Measurements from ENCODE around the gene C9orf78. TPM values are rescaled to one million over a fixed set of nuclear protein-coding genes. Genes with fewer than 3 reads are reported as not detected.

Gene C9orf78
- total RNA-seq, 2 donors from 2014 or later: 63.7 to 76.8 TPM

DNA sequence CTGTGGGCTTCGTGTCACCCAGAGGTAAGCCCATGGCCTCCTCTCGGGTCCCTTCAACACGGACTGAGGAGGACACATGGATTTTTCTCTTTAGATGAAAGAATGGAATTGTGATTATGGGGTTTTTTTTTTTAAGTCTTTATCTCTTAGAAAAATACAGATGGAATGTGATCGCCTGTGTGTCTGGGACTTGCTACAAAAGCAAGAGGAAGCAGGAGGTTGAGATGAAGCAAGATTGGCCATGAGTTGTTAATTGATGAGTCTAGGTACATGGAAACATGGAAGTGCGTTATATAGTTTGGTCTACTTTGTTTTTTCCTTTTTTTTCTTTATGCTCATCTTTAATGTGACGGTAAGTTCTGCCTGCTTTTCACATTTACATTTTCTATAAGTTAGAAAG, 14.8 kb upstream of the C9orf78 start:
- H3K36me3 ChIP-seq: no peaks in the 10 kb centered on the region
- peak overlapping the region in 1 of 2 donors; percentile 64 for H3K27ac ChIP-seq

DNA sequence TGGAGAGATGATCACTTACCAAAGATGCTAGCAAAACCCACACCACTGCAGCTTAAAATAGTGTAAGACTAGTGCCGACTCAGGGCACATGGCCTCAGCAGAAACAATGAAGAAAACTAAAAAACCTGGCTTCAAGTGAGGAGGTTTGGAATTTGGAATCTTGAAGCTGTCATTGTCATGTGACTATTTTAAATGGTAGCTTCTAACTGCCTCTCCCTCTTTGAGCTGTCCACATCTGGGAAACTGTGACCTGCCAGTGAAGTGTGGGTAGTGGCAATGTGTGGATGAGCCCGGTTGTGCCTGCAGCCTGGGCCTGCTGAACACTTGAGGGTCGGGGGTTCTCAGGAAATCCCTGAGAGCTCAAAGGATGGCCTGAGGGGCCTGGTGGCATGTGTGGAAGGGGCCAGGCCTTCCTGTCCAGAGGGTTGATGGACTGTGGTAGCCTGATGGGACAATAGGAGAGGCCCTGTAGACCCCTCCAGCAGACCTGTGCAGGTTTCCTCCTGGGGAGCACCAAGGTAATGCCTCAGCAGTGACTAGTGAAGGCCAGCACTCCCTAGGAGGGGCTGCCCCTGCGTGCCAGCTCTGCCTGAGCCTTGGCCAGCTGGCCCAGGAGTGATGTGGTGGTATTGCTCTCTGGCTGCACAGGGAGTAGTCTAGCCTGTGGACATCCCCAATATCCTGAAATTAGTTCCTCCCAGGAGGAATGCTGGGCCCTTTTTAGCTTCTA, 13.8 kb upstream of the C9orf78 start:
- H3K4me1 ChIP-seq (replicated peaks): no peaks in the 10 kb centered on the region

More for the DNA sequence above, 14.8 kb upstream of the C9orf78 start:
- TF ChIP-seq POLR2A (IDR thresholded peaks at IDR 0.05) (no peak), POLR2AphosphoS5 (IDR thresholded peaks at IDR 0.05) (no peak)
- TF ChIP-seq, protein P1, sequence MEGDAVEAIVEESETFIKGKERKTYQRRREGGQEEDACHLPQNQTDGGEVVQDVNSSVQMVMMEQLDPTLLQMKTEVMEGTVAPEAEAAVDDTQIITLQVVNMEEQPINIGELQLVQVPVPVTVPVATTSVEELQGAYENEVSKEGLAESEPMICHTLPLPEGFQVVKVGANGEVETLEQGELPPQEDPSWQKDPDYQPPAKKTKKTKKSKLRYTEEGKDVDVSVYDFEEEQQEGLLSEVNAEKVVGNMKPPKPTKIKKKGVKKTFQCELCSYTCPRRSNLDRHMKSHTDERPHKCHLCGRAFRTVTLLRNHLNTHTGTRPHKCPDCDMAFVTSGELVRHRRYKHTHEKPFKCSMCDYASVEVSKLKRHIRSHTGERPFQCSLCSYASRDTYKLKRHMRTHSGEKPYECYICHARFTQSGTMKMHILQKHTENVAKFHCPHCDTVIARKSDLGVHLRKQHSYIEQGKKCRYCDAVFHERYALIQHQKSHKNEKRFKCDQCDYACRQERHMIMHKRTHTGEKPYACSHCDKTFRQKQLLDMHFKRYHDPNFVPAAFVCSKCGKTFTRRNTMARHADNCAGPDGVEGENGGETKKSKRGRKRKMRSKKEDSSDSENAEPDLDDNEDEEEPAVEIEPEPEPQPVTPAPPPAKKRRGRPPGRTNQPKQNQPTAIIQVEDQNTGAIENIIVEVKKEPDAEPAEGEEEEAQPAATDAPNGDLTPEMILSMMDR (IDR thresholded peaks at IDR 0.05): no peak
- intact Hi-C loops (cut with DNase I): no loop called here
- Histone ChIP-seq H3K27me3 (replicated peaks; ENCODE audit: insufficient read depth) (no peaks in the 10 kb centered on the region), H3K9me3 (no peaks in the 10 kb centered on the region), H3K4me3 (no peak overlapping the region), H3K4me1 (replicated peaks) (no peaks in the 10 kb centered on the region)
- WGBS: 87% methylated on average over 6 of the region's 6 CpGs
- DNase-seq (ENCODE audit: low spot score): no peak

DNA sequence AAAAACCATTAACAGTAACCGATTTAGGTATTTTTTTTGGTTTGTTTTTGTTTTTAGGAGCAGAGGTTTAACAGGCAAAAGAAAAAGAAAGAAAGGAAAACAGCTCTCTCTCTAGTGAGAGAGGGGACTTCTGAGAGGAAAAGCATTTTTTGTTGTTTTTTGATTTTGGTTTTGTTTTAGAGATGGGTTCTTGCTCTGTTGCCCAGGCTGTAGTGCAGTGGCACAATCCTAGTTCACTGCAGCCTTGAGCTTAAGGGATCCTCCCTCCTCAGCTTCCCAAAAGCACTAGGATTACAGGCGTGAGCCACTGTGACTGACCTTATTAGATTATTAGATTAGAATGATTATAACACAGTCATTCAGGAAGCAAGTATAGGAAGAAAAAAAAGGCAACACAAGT, 10.3 kb upstream of the C9orf78 start:
- intact Hi-C loops (cut with DNase I): no loop called here
- 63% methylated on average over 2 of the region's 2 CpGs for WGBS
- Histone ChIP-seq H3K4me1 (replicated peaks) (no peaks in the 10 kb centered on the region), H3K27ac (no peak overlapping the region), H3K27me3 (replicated peaks; ENCODE audit: insufficient read depth) (no peaks in the 10 kb centered on the region), H3K9me3 (no peaks in the 10 kb centered on the region), H3K36me3 (no peaks in the 10 kb centered on the region), H3K4me3 (no peak overlapping the region)
- no peak for DNase-seq (ENCODE audit: low spot score)
- TF ChIP-seq POLR2A (IDR thresholded peaks at IDR 0.05) (no peak), POLR2AphosphoS5 (IDR thresholded peaks at IDR 0.05) (no peak)
- TF ChIP-seq, protein P1 (IDR thresholded peaks at IDR 0.05): no peak

More for the DNA sequence above, 13.8 kb upstream of the C9orf78 start:
- 66% methylated on average over 4 of the region's 4 CpGs for WGBS
- Histone ChIP-seq H3K9me3 (no peaks in the 10 kb centered on the region), H3K27me3 (replicated peaks; ENCODE audit: insufficient read depth) (no peaks in the 10 kb centered on the region), H3K4me3 (no peak overlapping the region), H3K27ac (no peak overlapping the region), H3K36me3 (no peaks in the 10 kb centered on the region)
- no peak for DNase-seq (ENCODE audit: low spot score)
- intact Hi-C loops (cut with DNase I): no loop called here
- TF ChIP-seq, protein P1 (IDR thresholded peaks at IDR 0.05): no peak
- TF ChIP-seq POLR2AphosphoS5 (IDR thresholded peaks at IDR 0.05) (no peak), POLR2A (IDR thresholded peaks at IDR 0.05) (no peak)

DNA sequence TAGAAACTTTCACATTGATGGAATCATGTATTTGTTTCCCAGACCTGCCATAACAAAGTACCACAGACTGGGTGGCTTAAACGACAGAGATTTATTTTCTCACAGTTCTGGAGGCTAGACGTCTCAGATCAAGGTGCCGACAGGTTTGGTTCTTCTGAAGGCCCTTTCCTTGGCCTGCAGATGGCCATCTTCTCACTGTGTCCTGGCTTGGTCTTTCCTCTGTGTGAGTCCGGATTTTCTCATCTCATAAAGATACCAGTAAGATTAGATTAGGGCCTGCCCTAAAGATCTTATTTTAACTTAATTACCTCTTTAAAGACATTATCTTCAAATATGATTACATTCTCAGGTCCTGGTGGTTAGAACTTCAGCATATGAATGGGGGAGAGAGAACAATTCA, 6.0 kb upstream of the C9orf78 start:
- DNase-seq (ENCODE audit: low spot score): no peak
- intact Hi-C loops (cut with DNase I): no loop called here
- no peak for TF ChIP-seq POLR2AphosphoS5 (IDR thresholded peaks at IDR 0.05)
- no peak for TF ChIP-seq POLR2A (IDR thresholded peaks at IDR 0.05)
- TF ChIP-seq, protein P1 (IDR thresholded peaks at IDR 0.05): no peak
- Histone ChIP-seq H3K36me3 (no peaks in the 10 kb centered on the region), H3K4me1 (replicated peaks) (no peaks in the 10 kb centered on the region), H3K27ac (no peak overlapping the region), H3K4me3 (no peak overlapping the region), H3K27me3 (replicated peaks; ENCODE audit: insufficient read depth) (no peaks in the 10 kb centered on the region), H3K9me3 (no peaks in the 10 kb centered on the region)
- 20% methylated on average over 4 of the region's 4 CpGs for WGBS

DNA sequence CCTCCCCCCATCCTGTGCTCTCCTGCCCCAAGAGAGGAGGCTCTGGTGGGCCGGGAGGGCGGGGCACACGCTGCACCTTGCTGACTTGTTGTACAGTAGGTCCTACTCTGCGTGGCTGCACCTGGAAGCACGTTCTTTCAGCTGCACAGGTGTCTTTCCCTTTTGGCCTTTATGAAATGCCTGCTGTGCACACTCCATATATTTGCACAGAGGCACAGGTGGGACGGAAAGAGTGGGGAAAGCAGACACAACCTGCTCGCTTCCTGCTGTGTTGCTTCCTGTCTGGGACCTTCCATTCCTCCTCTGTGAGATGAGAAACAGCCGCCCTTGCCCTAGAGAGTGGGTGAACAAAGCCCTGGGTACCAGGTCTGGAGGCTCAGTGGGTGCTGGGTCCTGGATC, 5.0 kb upstream of the C9orf78 start:
- 74% methylated on average over 8 of the region's 8 CpGs for WGBS
- no peak overlapping the region for H3K27ac ChIP-seq
- DNase-seq (ENCODE audit: low spot score): no peak
- no peaks in the 10 kb centered on the region for H3K27me3 ChIP-seq (replicated peaks; ENCODE audit: insufficient read depth)
- TF ChIP-seq POLR2AphosphoS5 (IDR thresholded peaks at IDR 0.05) (no peak), POLR2A (IDR thresholded peaks at IDR 0.05) (no peak)
- TF ChIP-seq, protein P1 (IDR thresholded peaks at IDR 0.05): no peak
- intact Hi-C loops (cut with DNase I): no loop called here
- no peaks in the 10 kb centered on the region for H3K36me3 ChIP-seq
- H3K9me3 ChIP-seq: no peaks in the 10 kb centered on the region
- no peaks in the 10 kb centered on the region for H3K4me1 ChIP-seq (replicated peaks)
- no peak overlapping the region for H3K4me3 ChIP-seq
